Pancreas (tissue), 10 donors: ENCODE results near the gene PDHB. TPM values are rescaled to one million over a fixed set of nuclear protein-coding genes. Genes with fewer than 3 reads are reported as not detected.
A peak's percentile ranks its signal among the peaks of the same experiment; 100 is the strongest.

ENCODE experiments used
- ATAC-seq, 4 donors: fragments of 200-7000 bp; cut with Tn5 transposase; one replicate each; pipeline versions ENCODE4 v1.8.0 to v1.9.1; 2020; ENCODE audit warnings: mild to moderate bottlenecking in 4 of 4, moderate library complexity in 4 of 4
- DNase-seq, 6 donors: peaks; one replicate each; pipeline ENCODE4 v3.0.0-alpha.2; 2020
- FAIRE-seq: peaks from 2 replicates; lab custom pipeline; 2012; peaks lifted over from hg19 to GRCh38; lab: Jason Lieb, UNC
- H3K27ac ChIP-seq, 4 donors: fragments of 200-600 bp; sonication (generic); 1 replicate in 3 of 4; 2 replicates in 1 of 4; pipeline versions ENCODE4 v1.5.0 to v1.8.0; 2020
- H3K27me3 ChIP-seq, 4 donors: fragments of 200-600 bp; one replicate each; pipeline ENCODE4 v1.8.0; 2021
- H3K36me3 ChIP-seq, 3 donors: fragments of 200-600 bp; sonication (generic) in 1 of 3; one replicate each; pipeline versions ENCODE4 v1.5.0 to v1.8.0; 2020 to 2021
- H3K4me1 ChIP-seq, 3 donors: fragments of 200-600 bp; one replicate each; pipeline ENCODE4 v1.8.0; 2021
- H3K4me3 ChIP-seq, 4 donors: fragments of 200-600 bp; sonication (generic) in 2 of 4; one replicate each; pipeline versions ENCODE4 v1.5.0 to v1.8.0; 2020 to 2021
- H3K9me3 ChIP-seq, 4 donors: fragments of 200-600 bp; one replicate each; pipeline ENCODE4 v1.8.0; 2021
- CTCF ChIP-seq, 4 donors: fragments of 200-600 bp; sonication (generic) in 3 of 4; IDR thresholded peaks; one replicate each; pipeline versions ENCODE4 v1.5.0 to v1.8.0; 2021; ENCODE audit warnings: antibody characterized with exemption in 4 of 4
- WGBS, 2 donors: extraction: QIAGEN DNeasy Blood & Tissue Kit; methylation state at CpG; one replicate each; pipeline ENCODE4 v1.1.7; 2013; 5-methylcytosine and 5-hydroxymethylcytosine counted together
- intact Hi-C, 3 donors: fragments of 100-400 bp; cut with DNase I; formaldehyde crosslinking; loops; one replicate each; pipeline versions ENCODE4 v1.11.1 to v1.14.2; 2022
- polyA plus RNA-seq, 2 donors: library from polyadenylated mRNA; stranded (reverse); fragments of 200-250 nt; gene quantifications; one replicate each; pipeline ENCODE4 v1.2.3, GENCODE V29; 2013
- total RNA-seq, 6 donors: library from RNA; stranded (reverse); fragmentation: NEBNext Ultra II Directional in 4 of 6; extraction: Animal tissue kit (Norgen Biotek cat#: 25700) in 4 of 6; gene quantifications; one replicate each; pipeline versions ENCODE4 v1.2.1 to v1.2.4, GENCODE V29; 2021 to 2023
- donor health status: healthy with polysubstance abuse.
- donor health status: DM: no; HTN: no; CAD: no; lungs with moderate emphysema.
- donor health status: DM: no; HTN: no; CAD: no.
- donor health status: control.
- donor health status: control.
- donor health status: Bipolar disorder and iron deficiency.
- donor health status: DM: yes; HTN: yes; CAD: no.
- donor health status: DM: no; HTN: no; CAD: no.
- donor health status: DM: no; HTN: no; CAD: no.
- donor health status: DM: yes; HTN: yes; CAD: no.

Gene PDHB
- total and polyA plus RNA-seq, 8 donors, result 17.7 to 44.9 (median 25.7) TPM

- Histone ChIP-seq H3K4me1 (peaks cover 12 to 20% (median 13%) of the 10 kb centered on the region in 3 donors), H3K36me3 (no peaks in the 10 kb centered on the region), H3K9me3 (no peaks in the 10 kb centered on the region), H3K27me3 (no peaks in the 10 kb centered on the region), H3K4me3 (no peak overlapping the region), H3K27ac (no peak overlapping the region)
- no peak for TF ChIP-seq CTCF (IDR thresholded peaks at IDR 0.05)
- FAIRE-seq, result no peak
- ATAC-seq, result no peak
- intact Hi-C loops, result no loop called here
- WGBS, 2 donors, result 78 to 83% methylated on average over 3 of the region's 3 CpGs
- no peak for DNase-seq
These were observed 41.4 kb upstream of the PDHB start for GRCh38 chr3:58474967-58475578.

GRCh38 chr3:58474348-58474911 is 40.8 kb upstream of the PDHB start:
- peak in 1 of 4 donors; percentile 21 for ATAC-seq

GRCh38 chr3:58473275-58473674 is 39.6 kb upstream of the PDHB start:
- intact Hi-C loops, result no loop called here
- H3K36me3 ChIP-seq, result no peaks in the 10 kb centered on the region
- WGBS, 2 donors, result 100% methylated on average over 1 of the region's 1 CpG
- no peaks in the 10 kb centered on the region for H3K9me3 ChIP-seq
- peaks cover 12 to 20% (median 13%) of the 10 kb centered on the region in 3 donors for H3K4me1 ChIP-seq
- H3K4me3 ChIP-seq, result no peak overlapping the region
- FAIRE-seq, result no peak
- no peak for TF ChIP-seq CTCF (IDR thresholded peaks at IDR 0.05)
- H3K27ac ChIP-seq, result no peak overlapping the region
- DNase-seq, result no peak
- ATAC-seq, result no peak
- H3K27me3 ChIP-seq, result no peaks in the 10 kb centered on the region

More at GRCh38 chr3:58474348-58474911, 40.8 kb upstream of the PDHB start:
- FAIRE-seq (no peak), DNase-seq (no peak)
- no peak overlapping the region for H3K27ac ChIP-seq
- no peak for TF ChIP-seq CTCF (IDR thresholded peaks at IDR 0.05)
- peaks cover 12 to 20% (median 13%) of the 10 kb centered on the region in 3 donors for H3K4me1 ChIP-seq
- no peaks in the 10 kb centered on the region for H3K36me3 ChIP-seq
- no peaks in the 10 kb centered on the region for H3K27me3 ChIP-seq
- WGBS, 2 donors, result 94 to 95% methylated on average over 1 of the region's 1 CpG
- intact Hi-C loops, result no loop called here
- H3K4me3 ChIP-seq, result no peak overlapping the region
- H3K9me3 ChIP-seq, result no peaks in the 10 kb centered on the region

GRCh38 chr3:58471025-58471887 is 37.6 kb upstream of the PDHB start:
- DNase-seq, result peak in 3 of 6 donors; percentile 56 to 72 (median 58)
- no peak for FAIRE-seq
- H3K27ac ChIP-seq, result peak overlapping the region; percentile 33 to 76 (median 64)

More at GRCh38 chr3:58471025-58471887, 37.6 kb upstream of the PDHB start:
- Histone ChIP-seq H3K27me3 (no peaks in the 10 kb centered on the region), H3K4me3 (no peak overlapping the region), H3K36me3 (no peaks in the 10 kb centered on the region), H3K9me3 (no peaks in the 10 kb centered on the region), H3K4me1 (peaks cover 12 to 20% (median 13%) of the 10 kb centered on the region in 3 donors)
- ATAC-seq, result peak; percentile 93 to 98 (median 98)
- TF ChIP-seq CTCF (IDR thresholded peaks at IDR 0.05), result no peak
- intact Hi-C loops, result no loop called here
- 46 to 54% methylated on average over 10 of the region's 10 CpGs for WGBS, 2 donors
